H9 (cell line): Measurements from ENCODE around the gene DIP2C. TPM values are rescaled to one million over a fixed set of nuclear protein-coding genes. Genes with fewer than 3 reads are reported as not detected.

Source experiments
- DNase-seq: peaks from one replicate; pipeline ENCODE4 v3.0.0-alpha.2; 2017
- H2AFZ ChIP-seq: one replicate; pipeline ENCODE4 v1.6.1; 2013; ENCODE audit warnings: mild to moderate bottlenecking, low read length, control low read depth, moderate library complexity
- H2AK5ac ChIP-seq: 2 replicates; pipeline ENCODE4 v1.6.1; 2013; ENCODE audit warnings: low read length, control low read depth, mixed read lengths; ENCODE audit not compliant: insufficient read length
- H2BK120ac ChIP-seq: one replicate; pipeline ENCODE4 v1.6.1; 2013; ENCODE audit warnings: low read depth, mild to moderate bottlenecking, low read length, control low read depth, inconsistent platforms; ENCODE audit not compliant: poor library complexity, severe bottlenecking
- H2BK12ac ChIP-seq: 2 replicates; pipeline ENCODE4 v1.6.1; 2013; ENCODE audit warnings: low read length, control low read depth, mixed read lengths, low read depth; ENCODE audit not compliant: insufficient read length
- H2BK15ac ChIP-seq: 2 replicates; pipeline ENCODE4 v1.6.1; 2013; ENCODE audit warnings: low read depth, low read length, control low read depth
- H2BK20ac ChIP-seq: one replicate; pipeline ENCODE4 v1.6.1; 2013; ENCODE audit warnings: low read depth, mild to moderate bottlenecking, low read length, control low read depth, inconsistent platforms; ENCODE audit not compliant: poor library complexity, severe bottlenecking
- H2BK5ac ChIP-seq: 2 replicates; pipeline ENCODE4 v1.6.1; 2013; ENCODE audit warnings: low read length, control low read depth, mixed read lengths; ENCODE audit not compliant: insufficient read length
- H3K14ac ChIP-seq: 2 replicates; pipeline ENCODE4 v1.6.1; 2013; ENCODE audit warnings: low read length, control low read depth; ENCODE audit not compliant: insufficient read depth
- H3K18ac ChIP-seq: 2 replicates; pipeline ENCODE4 v1.6.1; 2013; ENCODE audit warnings: low read depth, mild to moderate bottlenecking, mixed read lengths, low read length, control low read depth; ENCODE audit not compliant: insufficient read length
- H3K23ac ChIP-seq: 2 replicates; pipeline ENCODE4 v1.6.1; 2013; ENCODE audit warnings: low read length, control low read depth, mixed read lengths, low read depth; ENCODE audit not compliant: insufficient read length
- H3K23me2 ChIP-seq: 2 replicates; pipeline ENCODE4 v1.6.1; 2013; ENCODE audit warnings: low read depth, mild to moderate bottlenecking, mixed read lengths, low read length, control low read depth; ENCODE audit not compliant: insufficient read length, poor library complexity, severe bottlenecking
- H3K27ac ChIP-seq: 2 replicates; pipeline ENCODE4 v1.5.1; 2013; ENCODE audit warnings: low read length, control low read depth, mixed read lengths, low read depth; ENCODE audit not compliant: insufficient read length
- H3K27me3 ChIP-seq: 2 replicates; pipeline ENCODE4 v1.6.1; 2013; ENCODE audit warnings: low read length, control low read depth, inconsistent platforms; ENCODE audit not compliant: insufficient read depth
- H3K4ac ChIP-seq: 2 replicates; pipeline ENCODE4 v1.6.1; 2013; ENCODE audit warnings: low read depth, mild to moderate bottlenecking, control low read depth, inconsistent platforms, low read length, moderate library complexity
- H3K4me1 ChIP-seq: 2 replicates; pipeline ENCODE4 v1.6.1; 2013; ENCODE audit warnings: low read length, control low read depth, inconsistent platforms; ENCODE audit not compliant: insufficient read depth
- H3K4me2 ChIP-seq: 2 replicates; pipeline ENCODE4 v1.6.1; 2013; ENCODE audit warnings: low read length, control low read depth, mixed read lengths; ENCODE audit not compliant: insufficient read length, insufficient read depth
- H3K56ac ChIP-seq: 2 replicates; pipeline ENCODE4 v1.6.1; 2013; ENCODE audit warnings: low read depth, mild to moderate bottlenecking, mixed read lengths, low read length, control low read depth; ENCODE audit not compliant: insufficient read length
- H3K79me1 ChIP-seq: 2 replicates; pipeline ENCODE4 v1.6.1; 2013; ENCODE audit warnings: low read depth, mild to moderate bottlenecking, moderate library complexity, low read length, control low read depth, inconsistent platforms; ENCODE audit not compliant: insufficient read depth, poor library complexity, severe bottlenecking
- H3K79me2 ChIP-seq: 2 replicates; pipeline ENCODE4 v1.6.1; 2013; ENCODE audit warnings: low read length, control low read depth, inconsistent platforms; ENCODE audit not compliant: insufficient read depth
- H3K9ac ChIP-seq: 2 replicates; pipeline ENCODE4 v1.6.1; 2013; ENCODE audit warnings: low read length, control low read depth, mixed read lengths; ENCODE audit not compliant: insufficient read length; ENCODE audit errors: extremely low read depth
- H3K9me3 ChIP-seq: one replicate; pipeline ENCODE4 v1.6.1; 2013; ENCODE audit warnings: low read depth, low read length, inconsistent platforms; ENCODE audit not compliant: control insufficient read depth
- H3T11ph ChIP-seq: one replicate; pipeline ENCODE4 v1.6.1; 2013; ENCODE audit warnings: mild to moderate bottlenecking, low read length, control low read depth, inconsistent platforms
- H4K20me1 ChIP-seq: one replicate; pipeline ENCODE4 v1.6.1; 2013; ENCODE audit not compliant: control insufficient read depth, insufficient read length, insufficient read depth
- H4K5ac ChIP-seq: 2 replicates; pipeline ENCODE4 v1.6.1; 2013; ENCODE audit warnings: low read depth, mild to moderate bottlenecking, mixed read lengths, low read length, control low read depth; ENCODE audit not compliant: insufficient read length
- H4K8ac ChIP-seq: replicated peaks from 2 replicates; pipeline ENCODE4 v1.6.1; 2013; ENCODE audit warnings: low read length, control low read depth, mixed read lengths, low read depth; ENCODE audit not compliant: insufficient read length
- H4K91ac ChIP-seq: 2 replicates; pipeline ENCODE4 v1.6.1; 2013; ENCODE audit warnings: low read depth, mild to moderate bottlenecking, moderate library complexity, mixed read lengths, low read length, control low read depth; ENCODE audit not compliant: insufficient read length
- H3K27ac Mint-ChIP-seq, 3 experiments: 2 replicates in 2 of 3; 3 replicates in 1 of 3; pipeline ENCODE4 v1.8.0; 2020 to 2021; ENCODE audit warnings: mixed read lengths in 3 of 3, mild to moderate bottlenecking in 1 of 3, moderate library complexity in 1 of 3
- H3K27me3 Mint-ChIP-seq: 2 replicates; pipeline ENCODE4 v1.8.0; 2021; ENCODE audit warnings: low read depth, mild to moderate bottlenecking, moderate library complexity, mixed read lengths
- H3K36me3 Mint-ChIP-seq, 3 experiments: 2 replicates in 2 of 3; 3 replicates in 1 of 3; pipeline ENCODE4 v1.8.0; 2020 to 2021; ENCODE audit warnings: low read depth in 3 of 3, mixed read lengths in 3 of 3; ENCODE audit not compliant: insufficient read depth in 1 of 3
- H3K4me1 Mint-ChIP-seq, 2 experiments: 2 replicates each; pipeline ENCODE4 v1.8.0; 2020; ENCODE audit warnings: mixed read lengths in 2 of 2
- H3K4me3 Mint-ChIP-seq, 2 experiments: 2 replicates in 1 of 2; 3 replicates in 1 of 2; pipeline ENCODE4 v1.8.0; 2020 to 2021; ENCODE audit warnings: mild to moderate bottlenecking in 2 of 2, mixed read lengths in 2 of 2, moderate library complexity in 1 of 2
- H3K9me3 Mint-ChIP-seq, 2 experiments: 2 replicates in 1 of 2; 3 replicates in 1 of 2; pipeline ENCODE4 v1.8.0; 2020; ENCODE audit warnings: mild to moderate bottlenecking in 2 of 2, mixed read lengths in 2 of 2, moderate library complexity in 1 of 2
- CTCF ChIP-seq: fragments of 200-600 bp; sonication (generic); conservative IDR thresholded peaks from 3 replicates; pipeline ENCODE4 v1.8.0; 2021; ENCODE audit warnings: antibody characterized with exemption, mild to moderate bottlenecking
- WGBS: extraction: QIAGEN DNeasy Blood & Tissue Kit; methylation state at CpG from one replicate; pipeline ENCODE4 v1.1.7; 2013; ENCODE audit warnings: missing lambda C conversion rate, low lambda C conversion rate, mixed read lengths; ENCODE audit not compliant: insufficient read length; ENCODE audit errors: extremely low coverage; 5-methylcytosine and 5-hydroxymethylcytosine counted together
- total RNA-seq: library from RNA; stranded (reverse); gene quantifications from 2 replicates; pipeline ENCODE4 v1.2.1, GENCODE V29; 2021

DIP2C gene
- total RNA-seq, 1 experiment from 2014 or later, result 7.9 TPM

DNA sequence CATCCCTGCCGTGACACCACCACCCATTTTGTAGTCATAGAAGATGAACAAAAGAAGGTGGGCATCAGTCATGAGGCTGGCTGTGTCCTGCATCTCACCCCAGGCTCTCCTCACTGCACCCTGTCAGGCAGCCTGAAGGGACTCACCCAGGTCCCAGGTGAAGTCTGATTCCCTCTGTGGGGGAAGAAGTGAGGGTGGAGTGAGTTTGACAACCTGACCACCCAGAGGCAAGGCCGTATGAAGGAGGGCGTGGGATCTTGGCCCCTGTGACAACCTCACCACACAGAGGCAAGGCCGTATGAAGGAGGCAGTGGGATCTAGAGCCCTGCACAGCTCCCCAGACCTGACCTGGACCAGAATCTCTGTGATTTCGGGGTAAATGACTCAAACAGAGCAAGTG is 152.5 kb downstream of the DIP2C start:
- no peak overlapping the region for H3T11ph ChIP-seq
- no CpG with 5 or more reads among the region's 5 CpGs for WGBS
- H3K27ac Mint-ChIP-seq, result no peak overlapping the region

More for the DNA sequence above, 152.5 kb downstream of the DIP2C start:
- H3K23ac ChIP-seq, result no peak overlapping the region
- H3K27ac ChIP-seq, result no peak overlapping the region
- DNase-seq, result no peak
- H4K20me1 ChIP-seq, result no peaks in the 10 kb centered on the region
- no peak for TF ChIP-seq CTCF
- no peak overlapping the region for H2AFZ ChIP-seq
- H2BK12ac ChIP-seq, result no peak overlapping the region
- no peak overlapping the region for H4K8ac ChIP-seq
- Mint-ChIP-seq H3K36me3 (no peaks in the 10 kb centered on the region), H3K4me3 (no peak overlapping the region), H3K9me3 (no peaks in the 10 kb centered on the region), H3K27me3 (no peaks in the 10 kb centered on the region; the same call in 1 of the 2 replicates), H3K4me1 (peaks cover 11 to 14% of the 10 kb centered on the region in 2 experiments)
- no peak overlapping the region for H2BK5ac ChIP-seq
- H2BK20ac ChIP-seq, result no peak overlapping the region
- no peak overlapping the region for H3K4me2 ChIP-seq
- H3K56ac ChIP-seq, result no peak overlapping the region
- no peaks in the 10 kb centered on the region for H3K4me1 ChIP-seq
- H3K79me1 ChIP-seq, result no peaks in the 10 kb centered on the region
- no peak overlapping the region for H4K91ac ChIP-seq
- no peak overlapping the region; the same call in 1 of the 2 replicates for H2BK15ac ChIP-seq
- H3K14ac ChIP-seq, result no peak overlapping the region
- no peaks in the 10 kb centered on the region for H3K23me2 ChIP-seq
- H3K4ac ChIP-seq, result no peak overlapping the region
- H4K5ac ChIP-seq, result no peak overlapping the region
- no peaks in the 10 kb centered on the region for H3K27me3 ChIP-seq
- no peak overlapping the region for H3K18ac ChIP-seq
- no peak overlapping the region for H3K9ac ChIP-seq
- no peak overlapping the region for H2BK120ac ChIP-seq
- no peaks in the 10 kb centered on the region for H3K79me2 ChIP-seq
- H2AK5ac ChIP-seq, result no peak overlapping the region
- H3K9me3 ChIP-seq, result no peaks in the 10 kb centered on the region
